ENCODE data around the gene SREK1. TPM values are rescaled to one million over a fixed set of nuclear protein-coding genes. Genes with fewer than 3 reads are reported as not detected.
A peak's percentile ranks its signal among the peaks of the same experiment; 100 is the strongest.

The SREK1 gene
- total and polyA plus RNA-seq, 4 experiments from 2014 or later = 14.3 to 73.7 (median 48.5) TPM

DNA sequence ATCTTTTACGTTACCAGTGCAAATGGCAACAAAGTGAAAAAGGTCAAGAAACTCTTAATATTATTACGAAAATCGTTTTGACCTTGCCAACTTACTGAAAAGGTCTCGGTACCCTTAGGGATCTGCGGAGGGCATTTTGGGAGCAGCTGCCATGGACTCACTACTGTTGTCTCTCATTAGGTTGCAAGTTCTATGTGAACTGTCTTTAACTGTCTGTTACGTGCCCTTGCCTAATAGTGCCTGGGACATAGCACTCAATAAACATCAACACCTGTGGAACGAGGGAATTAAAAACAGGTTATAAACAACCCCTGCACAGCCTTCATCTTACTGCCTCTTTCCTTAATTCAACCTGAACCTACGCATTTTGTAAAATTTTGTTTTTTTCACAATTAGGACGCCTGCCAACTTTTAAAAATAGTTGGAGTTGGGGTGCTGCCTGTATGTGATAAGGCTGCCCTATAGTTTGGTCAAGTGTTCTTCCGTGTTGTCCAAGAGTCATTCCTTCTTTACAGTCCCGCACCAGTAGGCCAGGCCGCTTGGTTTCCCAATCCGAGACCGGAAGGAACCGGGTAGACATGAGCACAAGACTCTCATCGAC, 527 bp upstream of the SREK1 start:
- H3K4me3 Mint-ChIP-seq = peak overlapping the region; percentile 98 to 100 (median 99)
- Histone ChIP-seq H3K27me3 (ENCODE audit: insufficient read depth, low read length) (no peaks in the 10 kb centered on the region), H3K9me3 (ENCODE audit: control insufficient read depth in 1 of 2, low read length in 2 of 2) (no peaks in the 10 kb centered on the region), H3K27ac (ENCODE audit: low read depth, low read length) (peak overlapping the region; percentile 99), H3K36me3 (ENCODE audit: insufficient read depth, low read length) (no peaks in the 10 kb centered on the region), H3K4me3 (ENCODE audit: low read length in 2 of 2) (peak overlapping the region; percentile 94 to 96), H3K4me1 (ENCODE audit: insufficient read depth, low read length) (peaks cover 48% of the 10 kb centered on the region)
- peak overlapping the region; percentile 100 for H3K27ac Mint-ChIP-seq
- peaks cover 0 to 2% of the 10 kb centered on the region in 2 donors for H3K27me3 Mint-ChIP-seq
- peaks cover 0 to 17% of the 10 kb centered on the region in 2 donors for H3K36me3 Mint-ChIP-seq
- POLR2A ChIA-PET (ENCODE audit: partially characterized antibody) = interaction anchor here (1.0 to 2.6 kb wide), 17 partner anchors 10 to 581 kb away, joined by 3 to 31 read pairs (median 6); partner anchors contain the start of genes CENPK, ERBIN, NLN and PPWD1
- peak in 1 of 5 donors; percentile 4 for DNase-seq
- H3K9me3 Mint-ChIP-seq = peaks cover 0 to 4% (median 0%) of the 10 kb centered on the region in 8 donors
- H3K4me1 Mint-ChIP-seq = peaks cover 23 to 46% (median 30%) of the 10 kb centered on the region in 4 donors
- intact Hi-C loops (cut with micrococcal nuclease) = loop anchor here (1.0 to 10.0 kb wide), 10 partner anchors 28 to 1375 kb away; partner anchors contain the start of genes CENPK, CWC27, PPWD1 and SHLD3
- CTCF ChIA-PET (ENCODE audit: partially characterized antibody) = interaction anchor here (0.9 to 1.1 kb wide), 3 partner anchors 217 to 398 kb away, joined by 3 read pairs; partner anchors contain the start of gene ERBIN

DNA sequence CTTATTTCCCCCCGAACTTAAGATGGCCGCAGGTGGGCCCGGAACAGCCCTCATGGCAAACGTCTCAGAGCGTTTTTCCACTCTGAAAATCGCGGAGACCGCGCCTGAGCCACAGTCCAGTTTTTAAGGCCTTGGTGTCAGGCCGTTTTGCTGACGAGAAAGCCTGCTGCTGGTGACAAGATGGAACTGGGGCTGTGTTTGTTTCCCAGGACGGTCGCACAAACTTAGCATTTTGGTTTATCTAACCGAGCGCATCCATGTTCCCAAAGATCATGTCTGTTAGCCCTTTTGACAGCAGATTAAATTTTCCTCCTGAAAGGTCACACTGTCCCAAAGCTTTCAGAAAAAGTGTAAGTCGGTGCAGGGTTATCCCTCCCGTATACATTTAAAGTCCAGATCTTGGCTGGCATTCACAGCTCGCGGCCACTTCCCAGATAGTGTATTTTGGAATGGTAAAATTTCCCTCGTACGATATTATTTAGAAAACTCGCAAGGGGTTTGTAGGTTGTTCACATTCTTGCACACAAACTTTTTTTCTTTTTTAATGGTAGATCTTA, 812 bp downstream of the SREK1 start:
- Histone ChIP-seq H3K27ac (ENCODE audit: low read depth, low read length) (peak overlapping the region; percentile 99), H3K27me3 (ENCODE audit: insufficient read depth, low read length) (no peaks in the 10 kb centered on the region), H3K4me3 (ENCODE audit: low read length in 2 of 2) (peak overlapping the region; percentile 94 to 96), H3K4me1 (ENCODE audit: insufficient read depth, low read length) (peaks cover 55% of the 10 kb centered on the region), H3K36me3 (ENCODE audit: insufficient read depth, low read length) (no peaks in the 10 kb centered on the region), H3K9me3 (ENCODE audit: control insufficient read depth in 1 of 2, low read length in 2 of 2) (no peaks in the 10 kb centered on the region)
- peaks cover 0 to 4% (median 0%) of the 10 kb centered on the region in 8 donors for H3K9me3 Mint-ChIP-seq
- no peak for DNase-seq
- ChIA-PET CTCF (ENCODE audit: partially characterized antibody) (interaction anchor here (0.9 to 1.1 kb wide), 2 partner anchors 219 to 399 kb away, joined by 3 read pairs; partner anchors contain the start of gene ERBIN), POLR2A (ENCODE audit: partially characterized antibody) (interaction anchor here (1.0 to 2.6 kb wide), 14 partner anchors 8 to 582 kb away, joined by 4 to 31 read pairs (median 6); partner anchors contain the start of genes CENPK, ERBIN, NLN and PPWD1)
- H3K27me3 Mint-ChIP-seq = peaks cover 0 to 2% of the 10 kb centered on the region in 2 donors
- peaks cover 5 to 22% of the 10 kb centered on the region in 2 donors for H3K36me3 Mint-ChIP-seq
- H3K4me1 Mint-ChIP-seq = peaks cover 25 to 54% (median 37%) of the 10 kb centered on the region in 4 donors
- peak overlapping the region; percentile 98 to 100 (median 99) for H3K4me3 Mint-ChIP-seq
- intact Hi-C loops (cut with micrococcal nuclease) = loop anchor here (1.0 to 10.0 kb wide), 10 partner anchors 26 to 1377 kb away; partner anchors contain the start of genes CENPK, CWC27, PPWD1 and SHLD3
- peak overlapping the region; percentile 100 for H3K27ac Mint-ChIP-seq

DNA sequence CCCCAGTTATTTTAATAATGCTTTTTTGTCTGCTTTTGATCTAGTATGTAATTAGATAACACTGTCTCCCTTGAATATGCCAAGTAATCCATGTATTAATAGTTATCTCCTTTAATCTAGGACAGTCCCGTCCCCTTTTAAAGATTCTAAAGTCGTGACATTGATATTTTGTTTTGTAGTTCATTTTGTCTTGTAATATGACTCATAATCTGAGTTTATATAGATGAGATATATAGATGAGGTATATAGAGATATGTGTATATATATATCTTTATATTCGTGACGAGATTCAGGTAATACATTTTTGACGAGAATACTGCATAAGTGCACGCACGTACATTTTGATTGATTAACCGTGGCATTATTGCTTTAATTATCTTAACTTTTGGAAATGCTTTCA, 1.6 kb downstream of the SREK1 start:
- H3K4me1 Mint-ChIP-seq = peaks cover 33 to 62% (median 44%) of the 10 kb centered on the region in 4 donors

DNA sequence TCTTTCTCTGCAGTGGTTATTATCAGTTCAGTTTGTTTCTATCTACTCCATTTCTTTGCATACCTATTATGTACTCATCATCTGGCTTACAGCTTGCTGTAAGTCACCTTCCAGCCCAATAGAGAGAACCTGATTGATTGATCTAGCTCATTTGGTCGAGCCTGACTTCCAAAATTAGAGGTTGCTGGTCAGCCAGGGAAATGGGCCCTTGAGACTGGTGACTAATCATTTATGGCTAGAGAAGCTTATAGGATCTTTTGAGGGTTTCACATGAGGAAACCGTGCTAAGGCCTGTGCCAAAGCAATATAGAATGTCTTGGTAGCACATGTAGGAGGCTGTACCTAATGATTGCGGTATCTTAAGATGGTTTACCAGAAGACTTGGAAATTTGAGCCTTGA, 5.8 kb downstream of the SREK1 start:
- H3K4me3 ChIP-seq (ENCODE audit: low read length in 2 of 2) = no peak overlapping the region
- H3K27ac Mint-ChIP-seq = no peak overlapping the region
- no peaks in the 10 kb centered on the region for H3K9me3 ChIP-seq (ENCODE audit: control insufficient read depth in 1 of 2, low read length in 2 of 2)
- no peaks in the 10 kb centered on the region for H3K27me3 ChIP-seq (ENCODE audit: insufficient read depth, low read length)
- POLR2A ChIA-PET (ENCODE audit: partially characterized antibody) = no interaction called here
- H3K4me1 ChIP-seq (ENCODE audit: insufficient read depth, low read length) = peaks cover 59% of the 10 kb centered on the region
- H3K27me3 Mint-ChIP-seq = no peaks in the 10 kb centered on the region
- CTCF ChIA-PET (ENCODE audit: partially characterized antibody) = no interaction called here
- H3K27ac ChIP-seq (ENCODE audit: low read depth, low read length) = no peak overlapping the region
- H3K36me3 ChIP-seq (ENCODE audit: insufficient read depth, low read length) = no peaks in the 10 kb centered on the region
- intact Hi-C loops (cut with micrococcal nuclease) = loop anchor here (10.0 kb wide), 3 partner anchors 95 to 1115 kb away; no protein-coding TSS in a partner anchor
- peaks cover 17 to 22% of the 10 kb centered on the region in 2 donors for H3K36me3 Mint-ChIP-seq
- H3K4me1 Mint-ChIP-seq = peaks cover 37 to 61% (median 49%) of the 10 kb centered on the region in 4 donors
- no peak overlapping the region for H3K4me3 Mint-ChIP-seq
- H3K9me3 Mint-ChIP-seq = no peaks in the 10 kb centered on the region
- no peak for DNase-seq

More for the DNA sequence above, 1.6 kb downstream of the SREK1 start:
- Histone ChIP-seq H3K36me3 (ENCODE audit: insufficient read depth, low read length) (no peaks in the 10 kb centered on the region), H3K4me1 (ENCODE audit: insufficient read depth, low read length) (peaks cover 60% of the 10 kb centered on the region), H3K27ac (ENCODE audit: low read depth, low read length) (peak overlapping the region; percentile 99), H3K27me3 (ENCODE audit: insufficient read depth, low read length) (no peaks in the 10 kb centered on the region), H3K9me3 (ENCODE audit: control insufficient read depth in 1 of 2, low read length in 2 of 2) (no peaks in the 10 kb centered on the region), H3K4me3 (ENCODE audit: low read length in 2 of 2) (peak overlapping the region; percentile 94 to 96)
- no peak for DNase-seq
- Mint-ChIP-seq H3K27me3 (peaks cover 0 to 2% of the 10 kb centered on the region in 2 donors), H3K27ac (peak overlapping the region; percentile 86 to 100 (median 100)), H3K9me3 (peaks cover 0 to 4% (median 0%) of the 10 kb centered on the region in 8 donors), H3K4me3 (peak overlapping the region; percentile 98 to 100 (median 99)), H3K36me3 (peaks cover 11 to 29% of the 10 kb centered on the region in 2 donors)
- ChIA-PET POLR2A (ENCODE audit: partially characterized antibody) (interaction anchor here (2.0 to 2.6 kb wide), 4 partner anchors 11 to 583 kb away, joined by 11 to 31 read pairs (median 16); partner anchors contain the start of genes CENPK, ERBIN, NLN and PPWD1), CTCF (ENCODE audit: partially characterized antibody) (no interaction called here)
- intact Hi-C loops (cut with micrococcal nuclease) = loop anchor here (2.0 to 10.0 kb wide), 5 partner anchors 91 to 1111 kb away; partner anchors contain the start of genes SHLD3, TRAPPC13 and TRIM23

DNA sequence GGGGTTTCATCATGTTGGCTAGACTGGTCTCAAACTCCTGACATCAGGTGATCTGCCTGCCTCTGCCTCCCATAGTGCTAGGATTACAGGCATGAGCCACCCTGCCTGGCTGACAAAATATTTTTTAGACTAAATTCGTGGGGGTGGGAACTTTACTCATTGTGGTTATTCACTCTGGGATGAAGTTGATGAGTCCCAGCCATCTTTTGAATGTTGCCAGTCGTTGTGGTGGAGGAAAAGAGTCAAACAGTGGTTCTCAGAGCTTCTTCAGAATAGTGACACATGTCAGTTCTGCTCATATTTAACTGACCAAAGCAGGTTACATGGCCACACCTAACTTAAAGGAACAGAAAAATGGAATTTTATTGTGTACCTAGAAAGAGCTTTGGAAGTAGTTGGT, 6.9 kb downstream of the SREK1 start:
- Mint-ChIP-seq H3K4me3 (peak overlapping the region in 4 of 8 donors; percentile 2 to 32 (median 6)), H3K4me1 (peaks cover 35 to 54% (median 44%) of the 10 kb centered on the region in 4 donors)
- intact Hi-C loops (cut with micrococcal nuclease) = no loop called here

DNA sequence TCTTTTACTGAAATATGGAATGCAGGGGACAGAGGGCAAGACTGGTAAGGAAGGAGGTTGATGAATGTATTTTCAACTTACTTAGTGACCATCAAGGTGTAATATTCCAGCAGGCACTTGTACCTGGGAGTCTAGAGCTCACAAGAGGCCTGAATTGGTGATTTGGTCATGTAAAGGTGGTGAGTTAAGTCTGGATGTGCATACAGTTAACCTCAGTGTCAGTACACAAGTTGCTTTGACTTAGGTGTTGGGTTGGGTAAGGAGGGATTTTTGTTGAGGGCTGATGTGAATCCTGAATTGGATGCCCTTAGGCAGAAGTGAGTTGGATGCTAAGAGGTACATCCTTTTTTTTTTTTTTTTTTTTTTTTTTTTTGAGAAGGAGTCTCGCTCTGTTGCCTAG, 7.4 kb downstream of the SREK1 start:
- Histone ChIP-seq H3K36me3 (ENCODE audit: insufficient read depth, low read length) (no peaks in the 10 kb centered on the region), H3K4me1 (ENCODE audit: insufficient read depth, low read length) (peaks cover 44% of the 10 kb centered on the region), H3K27me3 (ENCODE audit: insufficient read depth, low read length) (no peaks in the 10 kb centered on the region), H3K27ac (ENCODE audit: low read depth, low read length) (no peak overlapping the region), H3K9me3 (ENCODE audit: control insufficient read depth in 1 of 2, low read length in 2 of 2) (no peaks in the 10 kb centered on the region), H3K4me3 (ENCODE audit: low read length in 2 of 2) (no peak overlapping the region)
- POLR2A ChIA-PET (ENCODE audit: partially characterized antibody) = interaction anchor here (1.3 kb wide), 1 partner anchor 13 kb away, joined by 4 read pairs; no protein-coding TSS in a partner anchor
- Mint-ChIP-seq H3K4me1 (peaks cover 31 to 54% (median 43%) of the 10 kb centered on the region in 4 donors), H3K4me3 (peak overlapping the region in 2 of 8 donors; percentile 2 to 5), H3K27me3 (no peaks in the 10 kb centered on the region), H3K9me3 (no peaks in the 10 kb centered on the region), H3K36me3 (peaks cover 23 to 26% of the 10 kb centered on the region in 2 donors), H3K27ac (peak overlapping the region in 2 of 7 donors; percentile 23 to 74)
- CTCF ChIA-PET (ENCODE audit: partially characterized antibody) = no interaction called here
- intact Hi-C loops (cut with micrococcal nuclease) = no loop called here
- DNase-seq = no peak

More for the DNA sequence above, 6.9 kb downstream of the SREK1 start:
- H3K36me3 ChIP-seq (ENCODE audit: insufficient read depth, low read length) = no peaks in the 10 kb centered on the region
- H3K36me3 Mint-ChIP-seq = peaks cover 18 to 21% of the 10 kb centered on the region in 2 donors
- no peaks in the 10 kb centered on the region for H3K9me3 Mint-ChIP-seq
- no peaks in the 10 kb centered on the region for H3K27me3 ChIP-seq (ENCODE audit: insufficient read depth, low read length)
- H3K4me1 ChIP-seq (ENCODE audit: insufficient read depth, low read length) = peaks cover 49% of the 10 kb centered on the region
- no peak overlapping the region for H3K27ac ChIP-seq (ENCODE audit: low read depth, low read length)
- peak overlapping the region in 4 of 7 donors; percentile 15 to 74 (median 20) for H3K27ac Mint-ChIP-seq
- DNase-seq = no peak
- ChIA-PET CTCF (ENCODE audit: partially characterized antibody) (no interaction called here), POLR2A (ENCODE audit: partially characterized antibody) (interaction anchor here (1.3 kb wide), 1 partner anchor 13 kb away, joined by 4 read pairs; no protein-coding TSS in a partner anchor)
- H3K4me3 ChIP-seq (ENCODE audit: low read length in 2 of 2) = no peak overlapping the region
- H3K9me3 ChIP-seq (ENCODE audit: control insufficient read depth in 1 of 2, low read length in 2 of 2) = no peaks in the 10 kb centered on the region
- H3K27me3 Mint-ChIP-seq = no peaks in the 10 kb centered on the region

Data from CD4-positive, alpha-beta memory T cell (primary cell).